ENCODE results near the gene RAB11FIP4. TPM values are rescaled to one million over a fixed set of nuclear protein-coding genes. Genes with fewer than 3 reads are reported as not detected.

RAB11FIP4 gene
- total and polyA plus RNA-seq, 2 of the 13 experiments (the other 11 are each of a cell fraction or from before 2014, with no cell fraction given), result 28.0 to 89.3 TPM

DNA sequence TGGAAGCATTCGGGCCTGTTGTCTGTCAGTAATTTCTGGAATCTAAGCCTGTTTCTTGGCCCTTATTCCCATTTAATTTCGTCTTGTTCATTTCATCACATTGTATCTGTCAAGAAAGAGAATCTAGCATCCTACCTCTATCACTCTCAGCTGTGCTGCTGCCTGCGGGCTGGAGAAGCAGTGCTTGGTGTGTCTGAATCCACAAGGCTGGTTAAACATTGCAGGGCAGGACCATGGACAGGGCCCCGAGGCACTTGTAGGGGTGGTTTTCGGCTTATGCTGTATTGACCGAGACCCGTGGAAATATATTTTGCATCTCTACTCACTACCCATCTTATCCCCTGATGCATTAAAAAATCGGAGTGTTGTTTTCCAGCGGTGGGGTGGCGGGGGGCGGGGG is 3.1 kb downstream of the RAB11FIP4 start (continued):
- TF ChIP-seq ZNF142 (CRISPR knock-in tag; IDR thresholded peaks at IDR 0.05) (no peak), ZNF557 (CRISPR knock-in tag; IDR thresholded peaks at IDR 0.05) (0 out of 2 replicates have a peak, but pooled peaks have one; percentile 67), ZNF672 (CRISPR knock-in tag; IDR thresholded peaks at IDR 0.05) (no peak), RXRB (CRISPR knock-in tag; IDR thresholded peaks at IDR 0.05; ENCODE audit: borderline replicate concordance) (peak; percentile 51), ZNF253 (CRISPR knock-in tag; IDR thresholded peaks at IDR 0.05; ENCODE audit: borderline replicate concordance) (no peak), KDM5A (IDR thresholded peaks at IDR 0.05; ENCODE audit: borderline replicate concordance, low read length) (no peak), GFI1 (CRISPR knock-in tag; IDR thresholded peaks at IDR 0.05; ENCODE audit: borderline replicate concordance) (no peak), KDM1A (CRISPR knock-in tag; IDR thresholded peaks at IDR 0.05) (no peak), ATRX (CRISPR knock-in tag; IDR thresholded peaks at IDR 0.05; ENCODE audit: borderline replicate concordance) (no peak), DNMT3B (CRISPR knock-in tag; conservative IDR thresholded peaks at IDR 0.05) (no peak; the same call in 1 of the 2 replicates), CCDC6 (CRISPR knock-in tag; IDR thresholded peaks at IDR 0.05) (peak; percentile 38; the same call in 1 of the 2 replicates), ZNF263 (CRISPR knock-in tag; IDR thresholded peaks at IDR 0.05) (peak; percentile 45; the same call in 1 of the 2 replicates), TP53 (CRISPR knock-in tag; conservative IDR thresholded peaks at IDR 0.05) (no peak), DPF2 (CRISPR knock-in tag; IDR thresholded peaks at IDR 0.05; ENCODE audit: borderline replicate concordance, low read depth) (no peak), ZFY (CRISPR knock-in tag; IDR thresholded peaks at IDR 0.05) (0 out of 2 replicates have a peak, but pooled peaks have one; percentile 30), ZBTB10 (CRISPR knock-in tag; IDR thresholded peaks at IDR 0.05; ENCODE audit: borderline replicate concordance) (no peak), SAFB2 (CRISPR knock-in tag; IDR thresholded peaks at IDR 0.05; ENCODE audit: borderline replicate concordance, low read depth) (no peak), NR2F6 (IDR thresholded peaks at IDR 0.05) (no peak), NR2F6 (CRISPR knock-in tag; IDR thresholded peaks at IDR 0.05) (peak; percentile 27; the same call in 1 of the 2 replicates), ARHGAP35 (CRISPR knock-in tag; IDR thresholded peaks at IDR 0.05; ENCODE audit: borderline replicate concordance) (peak; percentile 70; the same call in 1 of the 2 replicates)

Measured in HepG2 (cell line).